Measurements from ENCODE around the gene GAMT. TPM values are rescaled to one million over a fixed set of nuclear protein-coding genes. Genes with fewer than 3 reads are reported as not detected.

The GAMT gene
- total and polyA plus RNA-seq, 4 donors: 7.9 to 40.2 (median 18.6) TPM

- H3K27me3 ChIP-seq (ENCODE audit: control insufficient read depth in 1 of 2, insufficient read depth in 2 of 2, low read length in 1 of 2): no peaks in the 10 kb centered on the region
- no peak overlapping the region for H3K27ac ChIP-seq (ENCODE audit: low read depth in 1 of 2, low read length in 2 of 2)
- DNase-seq (no peak), ATAC-seq (ENCODE audit: low FRiP score) (no peak)
- no peak overlapping the region for H3K4me3 ChIP-seq (ENCODE audit: low read length in 2 of 2)
- H3K9me3 ChIP-seq (ENCODE audit: control insufficient read depth, low read length): no peaks in the 10 kb centered on the region
- no peaks in the 10 kb centered on the region for H3K4me1 ChIP-seq (ENCODE audit: control insufficient read depth in 1 of 2, insufficient read depth in 2 of 2, low read length in 2 of 2)
- peaks cover 0 to 2% of the 10 kb centered on the region in 2 donors for H3K36me3 ChIP-seq (ENCODE audit: control insufficient read depth in 1 of 2, insufficient read depth in 2 of 2, low read length in 1 of 2)
- intact Hi-C loops (cut with DNase I): no loop called here
- 87 to 88% methylated on average over 21 of the region's 21 CpGs for WGBS, 2 donors
Measured at GRCh38 chr19:1435378-1435989, 34.1 kb upstream of the GAMT start.

- DNase-seq: no peak
- H3K27me3 ChIP-seq (ENCODE audit: control insufficient read depth in 1 of 2, insufficient read depth in 2 of 2, low read length in 1 of 2): no peaks in the 10 kb centered on the region
- no peak for ATAC-seq (ENCODE audit: low FRiP score)
- no peaks in the 10 kb centered on the region for H3K4me1 ChIP-seq (ENCODE audit: control insufficient read depth in 1 of 2, insufficient read depth in 2 of 2, low read length in 2 of 2)
- H3K4me3 ChIP-seq (ENCODE audit: low read length in 2 of 2): no peak overlapping the region
- H3K36me3 ChIP-seq (ENCODE audit: control insufficient read depth in 1 of 2, insufficient read depth in 2 of 2, low read length in 1 of 2): no peaks in the 10 kb centered on the region
- no peak overlapping the region for H3K27ac ChIP-seq (ENCODE audit: low read depth in 1 of 2, low read length in 2 of 2)
- 86% methylated on average over 39 of the region's 39 CpGs for whole genome bisulfite sequencing, 2 donors
- intact Hi-C loops (cut with DNase I): no loop called here
- no peaks in the 10 kb centered on the region for H3K9me3 ChIP-seq (ENCODE audit: control insufficient read depth, low read length)
Measured at GRCh38 chr19:1434577-1435060, 33.3 kb upstream of the GAMT start.

DNA sequence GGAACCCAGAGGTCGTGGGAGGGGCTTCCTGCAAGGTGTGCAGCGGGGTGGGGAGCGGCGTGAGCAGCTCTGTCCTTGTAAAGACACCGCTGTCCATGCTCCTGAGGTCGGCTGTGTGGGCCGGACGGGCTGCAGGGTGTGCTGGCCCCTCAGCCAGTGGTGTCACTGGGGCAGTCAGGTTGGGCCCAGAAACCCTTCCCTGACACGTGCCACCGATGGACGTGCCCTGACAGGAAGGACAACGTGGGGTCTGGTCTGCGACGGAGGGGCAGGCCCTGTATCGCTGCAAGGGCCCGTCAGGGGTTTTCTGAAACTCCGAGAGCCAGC, 32.7 kb upstream of the GAMT start:
- intact Hi-C loops (cut with DNase I): no loop called here
- no peak for ATAC-seq (ENCODE audit: low FRiP score)
- no peak for DNase-seq
- Histone ChIP-seq H3K27ac (ENCODE audit: low read depth in 1 of 2, low read length in 2 of 2) (no peak overlapping the region), H3K9me3 (ENCODE audit: control insufficient read depth, low read length) (no peaks in the 10 kb centered on the region), H3K36me3 (ENCODE audit: control insufficient read depth in 1 of 2, insufficient read depth in 2 of 2, low read length in 1 of 2) (no peaks in the 10 kb centered on the region), H3K27me3 (ENCODE audit: control insufficient read depth in 1 of 2, insufficient read depth in 2 of 2, low read length in 1 of 2) (no peaks in the 10 kb centered on the region), H3K4me3 (ENCODE audit: low read length in 2 of 2) (no peak overlapping the region), H3K4me1 (ENCODE audit: control insufficient read depth in 1 of 2, insufficient read depth in 2 of 2, low read length in 2 of 2) (no peaks in the 10 kb centered on the region)
- 93 to 95% methylated on average over 16 to 17 of the region's 17 CpGs for WGBS, 2 donors

- DNase-seq (no peak), ATAC-seq (ENCODE audit: low FRiP score) (no peak)
- no peak overlapping the region for H3K4me3 ChIP-seq (ENCODE audit: low read length in 2 of 2)
- 86 to 88% methylated on average over 47 of the region's 47 CpGs for WGBS, 2 donors
- no peaks in the 10 kb centered on the region for H3K4me1 ChIP-seq (ENCODE audit: control insufficient read depth in 1 of 2, insufficient read depth in 2 of 2, low read length in 2 of 2)
- no peaks in the 10 kb centered on the region for H3K9me3 ChIP-seq (ENCODE audit: control insufficient read depth, low read length)
- no peaks in the 10 kb centered on the region for H3K27me3 ChIP-seq (ENCODE audit: control insufficient read depth in 1 of 2, insufficient read depth in 2 of 2, low read length in 1 of 2)
- H3K36me3 ChIP-seq (ENCODE audit: control insufficient read depth in 1 of 2, insufficient read depth in 2 of 2, low read length in 1 of 2): no peaks in the 10 kb centered on the region
- intact Hi-C loops (cut with DNase I): no loop called here
- H3K27ac ChIP-seq (ENCODE audit: low read depth in 1 of 2, low read length in 2 of 2): no peak overlapping the region
Measured at GRCh38 chr19:1433119-1434039, 32.0 kb upstream of the GAMT start.

GRCh38 chr19:1432507-1432887, 31.2 kb upstream of the GAMT start:
- Histone ChIP-seq H3K4me1 (ENCODE audit: control insufficient read depth in 1 of 2, insufficient read depth in 2 of 2, low read length in 2 of 2) (no peaks in the 10 kb centered on the region), H3K36me3 (ENCODE audit: control insufficient read depth in 1 of 2, insufficient read depth in 2 of 2, low read length in 1 of 2) (no peaks in the 10 kb centered on the region), H3K4me3 (ENCODE audit: low read length in 2 of 2) (no peak overlapping the region), H3K27ac (ENCODE audit: low read depth in 1 of 2, low read length in 2 of 2) (no peak overlapping the region), H3K27me3 (ENCODE audit: control insufficient read depth in 1 of 2, insufficient read depth in 2 of 2, low read length in 1 of 2) (no peaks in the 10 kb centered on the region), H3K9me3 (ENCODE audit: control insufficient read depth, low read length) (no peaks in the 10 kb centered on the region)
- WGBS, 2 donors: 91% methylated on average over 16 of the region's 16 CpGs
- DNase-seq: no peak
- ATAC-seq (ENCODE audit: low FRiP score): no peak
- intact Hi-C loops (cut with DNase I): no loop called here

GRCh38 chr19:1431759-1432506, 30.6 kb upstream of the GAMT start:
- no peak for DNase-seq

DNA sequence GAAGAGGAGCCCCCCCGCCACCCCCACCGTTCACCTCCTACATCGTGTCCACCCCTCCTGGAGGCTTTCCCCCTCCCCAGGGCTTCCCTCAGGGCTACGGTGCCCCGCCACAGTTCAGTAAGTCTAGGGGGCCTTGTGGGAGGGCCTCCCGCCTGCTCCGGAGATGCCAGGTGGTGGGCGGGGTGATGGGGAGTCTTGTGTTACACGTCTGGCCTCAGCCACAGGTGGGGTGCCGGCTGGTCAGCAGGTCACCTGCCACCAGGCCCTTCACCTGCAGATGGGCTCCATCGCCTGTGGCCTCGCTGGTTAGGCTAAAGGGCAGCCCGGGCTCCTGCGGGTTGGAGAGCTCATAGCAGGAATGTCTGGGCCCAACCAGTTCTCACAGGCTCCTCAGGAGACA, 28.9 kb upstream of the GAMT start:
- ATAC-seq (ENCODE audit: low FRiP score) (no peak), DNase-seq (no peak)
- intact Hi-C loops (cut with DNase I): no loop called here
- H3K4me3 ChIP-seq (ENCODE audit: low read length in 2 of 2): no peak overlapping the region
- 82 to 83% methylated on average over 13 to 14 of the region's 14 CpGs for WGBS, 2 donors
- H3K36me3 ChIP-seq (ENCODE audit: control insufficient read depth in 1 of 2, insufficient read depth in 2 of 2, low read length in 1 of 2): no peaks in the 10 kb centered on the region
- H3K9me3 ChIP-seq (ENCODE audit: control insufficient read depth, low read length): no peaks in the 10 kb centered on the region
- H3K27ac ChIP-seq (ENCODE audit: low read depth in 1 of 2, low read length in 2 of 2): no peak overlapping the region
- H3K27me3 ChIP-seq (ENCODE audit: control insufficient read depth in 1 of 2, insufficient read depth in 2 of 2, low read length in 1 of 2): no peaks in the 10 kb centered on the region
- H3K4me1 ChIP-seq (ENCODE audit: control insufficient read depth in 1 of 2, insufficient read depth in 2 of 2, low read length in 2 of 2): no peaks in the 10 kb centered on the region

More at GRCh38 chr19:1431759-1432506, 30.6 kb upstream of the GAMT start:
- intact Hi-C loops (cut with DNase I): no loop called here
- 87 to 88% methylated on average over 24 of the region's 24 CpGs for WGBS, 2 donors
- ATAC-seq (ENCODE audit: low FRiP score): no peak
- Histone ChIP-seq H3K4me3 (ENCODE audit: low read length in 2 of 2) (no peak overlapping the region), H3K27me3 (ENCODE audit: control insufficient read depth in 1 of 2, insufficient read depth in 2 of 2, low read length in 1 of 2) (no peaks in the 10 kb centered on the region), H3K9me3 (ENCODE audit: control insufficient read depth, low read length) (no peaks in the 10 kb centered on the region), H3K36me3 (ENCODE audit: control insufficient read depth in 1 of 2, insufficient read depth in 2 of 2, low read length in 1 of 2) (no peaks in the 10 kb centered on the region), H3K4me1 (ENCODE audit: control insufficient read depth in 1 of 2, insufficient read depth in 2 of 2, low read length in 2 of 2) (no peaks in the 10 kb centered on the region), H3K27ac (ENCODE audit: low read depth in 1 of 2, low read length in 2 of 2) (no peak overlapping the region)

DNA sequence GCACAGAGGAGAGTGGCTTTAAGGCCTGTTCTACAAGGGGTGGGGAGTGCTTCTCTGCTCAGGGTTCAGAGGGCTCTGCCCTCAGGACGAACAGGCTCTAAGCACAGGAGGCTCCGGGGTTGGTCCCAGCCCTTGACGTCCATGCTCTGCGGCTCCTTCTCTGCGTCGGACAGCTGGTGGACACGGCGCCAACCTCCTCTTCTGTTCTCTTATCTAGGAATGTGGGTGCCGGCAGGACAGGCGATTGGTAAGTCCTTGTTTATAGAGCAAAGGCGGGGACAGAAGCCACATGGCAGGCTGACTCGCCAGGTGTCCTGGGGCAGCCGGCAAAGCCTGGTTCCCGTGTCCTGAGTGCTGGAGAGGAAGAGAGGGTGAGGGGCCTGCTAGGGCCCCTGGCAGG, 28.4 kb upstream of the GAMT start:
- Histone ChIP-seq H3K4me1 (ENCODE audit: control insufficient read depth in 1 of 2, insufficient read depth in 2 of 2, low read length in 2 of 2) (no peaks in the 10 kb centered on the region), H3K36me3 (ENCODE audit: control insufficient read depth in 1 of 2, insufficient read depth in 2 of 2, low read length in 1 of 2) (no peaks in the 10 kb centered on the region), H3K9me3 (ENCODE audit: control insufficient read depth, low read length) (no peaks in the 10 kb centered on the region), H3K4me3 (ENCODE audit: low read length in 2 of 2) (no peak overlapping the region), H3K27ac (ENCODE audit: low read depth in 1 of 2, low read length in 2 of 2) (no peak overlapping the region), H3K27me3 (ENCODE audit: control insufficient read depth in 1 of 2, insufficient read depth in 2 of 2, low read length in 1 of 2) (no peaks in the 10 kb centered on the region)
- DNase-seq (no peak), ATAC-seq (ENCODE audit: low FRiP score) (no peak)
- intact Hi-C loops (cut with DNase I): no loop called here
- WGBS, 2 donors: 78% methylated on average over 14 of the region's 14 CpGs

Data from aorta (tissue), 5 donors.